Lower leg skin (tissue), 3 donors: ENCODE data around the gene WFDC1.

Experiments
- CTCF ChIP-seq, 3 donors: fragments of 450-650 bp; IDR thresholded peaks; one replicate each; pipeline ENCODE4 v1.5.1; 2016; ENCODE audit warnings: antibody characterized with exemption in 3 of 3, mild to moderate bottlenecking in 3 of 3, moderate library complexity in 2 of 3
- POLR2A ChIP-seq, 2 donors: fragments of 450-650 bp; IDR thresholded peaks; one replicate each; pipeline ENCODE4 v1.6.1; 2016 to 2017; ENCODE audit warnings: antibody characterized with exemption in 2 of 2, mild to moderate bottlenecking in 1 of 2, moderate library complexity in 1 of 2

GRCh38 chr16:84258266-84258665 is 36.4 kb upstream of the WFDC1 start:
- TF ChIP-seq CTCF (IDR thresholded peaks at IDR 0.05) (no peak), POLR2A (IDR thresholded peaks at IDR 0.05) (no peak)
